ENCODE data around the gene MAP3K15. TPM values are rescaled to one million over a fixed set of nuclear protein-coding genes. Genes with fewer than 3 reads are reported as not detected.

MAP3K15 gene
- total and polyA plus RNA-seq, 10 donors = 0.86 to 11.3 (median 7.1) TPM

DNA sequence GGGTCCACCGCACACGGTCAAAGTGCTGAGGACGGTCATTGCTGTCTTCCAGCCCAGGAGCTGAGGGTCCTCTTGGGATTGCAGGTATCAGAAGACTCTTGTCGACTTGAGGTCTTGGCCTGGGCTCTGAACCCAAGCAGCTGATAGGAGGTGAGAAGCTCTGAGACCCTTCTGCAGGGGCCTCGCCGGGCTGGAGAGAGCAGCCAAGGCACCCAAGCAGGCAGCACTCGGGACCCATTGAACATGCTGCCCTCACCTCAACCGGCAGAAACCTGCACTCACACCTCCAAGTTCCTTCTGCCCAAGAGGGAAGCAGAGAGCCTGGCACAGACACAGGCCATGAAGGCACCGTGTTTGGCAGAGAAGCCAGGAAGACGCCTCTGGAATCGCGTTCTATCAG, 137.5 kb downstream of the MAP3K15 start:
- intact Hi-C loops (cut with DNase I; ENCODE audit: low total_unique reads) = loop anchor here (10.0 kb wide), 1 partner anchor 147 kb away; no protein-coding TSS in a partner anchor
- H3K4me3 ChIP-seq = no peak overlapping the region
- WGBS, 5 donors = 77 to 100% (median 94%) methylated on average over 2 to 12 of the region's 12 CpGs
- H3K9me3 ChIP-seq = peaks cover 0 to 3% (median 0%) of the 10 kb centered on the region in 8 donors
- peaks cover 0 to 6% (median 0%) of the 10 kb centered on the region in 7 donors for H3K27me3 ChIP-seq (replicated peaks in 1 of 7)
- peaks cover 0 to 9% (median under 1%) of the 10 kb centered on the region in 6 donors for H3K4me1 ChIP-seq
- DNase-seq = peak; percentile 58
- H3K36me3 ChIP-seq = no peaks in the 10 kb centered on the region
- H3K27ac ChIP-seq = no peak overlapping the region
- no peak for TF ChIP-seq POLR2A (IDR thresholded peaks at IDR 0.05)
- TF ChIP-seq, protein P1, sequence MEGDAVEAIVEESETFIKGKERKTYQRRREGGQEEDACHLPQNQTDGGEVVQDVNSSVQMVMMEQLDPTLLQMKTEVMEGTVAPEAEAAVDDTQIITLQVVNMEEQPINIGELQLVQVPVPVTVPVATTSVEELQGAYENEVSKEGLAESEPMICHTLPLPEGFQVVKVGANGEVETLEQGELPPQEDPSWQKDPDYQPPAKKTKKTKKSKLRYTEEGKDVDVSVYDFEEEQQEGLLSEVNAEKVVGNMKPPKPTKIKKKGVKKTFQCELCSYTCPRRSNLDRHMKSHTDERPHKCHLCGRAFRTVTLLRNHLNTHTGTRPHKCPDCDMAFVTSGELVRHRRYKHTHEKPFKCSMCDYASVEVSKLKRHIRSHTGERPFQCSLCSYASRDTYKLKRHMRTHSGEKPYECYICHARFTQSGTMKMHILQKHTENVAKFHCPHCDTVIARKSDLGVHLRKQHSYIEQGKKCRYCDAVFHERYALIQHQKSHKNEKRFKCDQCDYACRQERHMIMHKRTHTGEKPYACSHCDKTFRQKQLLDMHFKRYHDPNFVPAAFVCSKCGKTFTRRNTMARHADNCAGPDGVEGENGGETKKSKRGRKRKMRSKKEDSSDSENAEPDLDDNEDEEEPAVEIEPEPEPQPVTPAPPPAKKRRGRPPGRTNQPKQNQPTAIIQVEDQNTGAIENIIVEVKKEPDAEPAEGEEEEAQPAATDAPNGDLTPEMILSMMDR (IDR thresholded peaks at IDR 0.05 in 8 of 11, conservative IDR thresholded peaks at IDR 0.05 in 3 of 11) = no peak
- no peak for TF ChIP-seq POLR2AphosphoS5 (IDR thresholded peaks at IDR 0.05)

DNA sequence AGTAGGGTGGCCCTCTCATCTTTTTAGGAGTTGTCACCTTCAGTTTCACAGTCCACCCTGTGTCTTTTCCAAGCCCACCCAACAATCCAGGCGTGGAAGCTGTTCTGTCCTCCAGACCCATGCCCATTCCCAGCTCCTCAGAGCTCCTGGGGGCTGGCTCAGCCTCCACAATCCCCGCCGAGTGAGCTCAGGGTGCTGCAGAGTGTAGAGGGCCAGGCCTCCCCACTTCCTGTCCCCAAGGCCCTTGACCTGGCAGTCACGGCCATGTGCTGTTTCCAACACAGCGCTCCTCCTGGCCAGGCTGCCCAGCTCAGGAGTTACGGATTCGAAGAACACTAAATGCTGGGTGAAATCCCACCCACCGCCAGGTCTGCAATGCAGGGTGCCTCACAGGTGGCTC, 139.8 kb downstream of the MAP3K15 start:
- Histone ChIP-seq H3K4me3 (no peak overlapping the region), H3K9me3 (peaks cover 0 to 3% (median 0%) of the 10 kb centered on the region in 8 donors), H3K27me3 (replicated peaks in 1 of 7) (no peaks in the 10 kb centered on the region), H3K27ac (no peak overlapping the region), H3K4me1 (peaks cover 0 to 14% (median 2%) of the 10 kb centered on the region in 6 donors), H3K36me3 (no peaks in the 10 kb centered on the region)
- 66 to 88% (median 74%) methylated on average over 3 to 8 of the region's 8 CpGs for WGBS, 5 donors
- TF ChIP-seq POLR2A (IDR thresholded peaks at IDR 0.05) (no peak), POLR2AphosphoS5 (IDR thresholded peaks at IDR 0.05) (peak in 1 of 3 donors; percentile 12)
- TF ChIP-seq, protein P1 (IDR thresholded peaks at IDR 0.05 in 8 of 11, conservative IDR thresholded peaks at IDR 0.05 in 3 of 11) = no peak
- peak; percentile 75 for DNase-seq
- intact Hi-C loops (cut with DNase I; ENCODE audit: low total_unique reads) = loop anchor here (10.0 kb wide), 1 partner anchor 149 kb away; no protein-coding TSS in a partner anchor

DNA sequence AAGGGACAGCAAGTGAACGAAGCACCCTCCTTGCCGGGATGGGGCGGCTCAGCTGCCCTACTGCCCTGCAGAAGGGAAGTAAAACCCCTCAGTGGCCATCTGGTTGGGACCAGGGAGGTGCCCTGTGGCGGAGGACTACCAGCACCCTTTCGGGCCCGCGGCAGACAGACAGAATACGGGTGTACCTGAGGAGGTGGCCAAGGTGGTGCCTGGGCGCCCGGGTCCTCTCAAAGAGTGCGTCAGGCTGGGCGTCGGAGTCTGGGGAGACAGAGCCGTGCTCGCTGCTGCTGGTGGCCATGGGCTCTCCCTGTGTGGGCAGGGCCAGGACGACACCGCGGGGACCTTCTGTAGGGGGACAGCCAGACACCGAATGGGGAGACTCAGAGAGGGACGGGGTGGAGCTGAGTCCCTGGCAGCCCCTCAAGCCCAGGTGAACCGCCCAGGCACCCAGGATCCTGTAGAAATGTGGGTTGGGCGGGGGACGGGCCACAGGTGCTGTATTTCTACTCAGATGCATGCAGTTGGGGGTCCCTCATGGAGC, 141.9 kb downstream of the MAP3K15 start:
- TF ChIP-seq POLR2A (IDR thresholded peaks at IDR 0.05) (no peak), POLR2AphosphoS5 (IDR thresholded peaks at IDR 0.05) (no peak)
- TF ChIP-seq, protein P1 (IDR thresholded peaks at IDR 0.05 in 8 of 11, conservative IDR thresholded peaks at IDR 0.05 in 3 of 11) = no peak
- Histone ChIP-seq H3K9me3 (peaks cover 0 to 3% (median 0%) of the 10 kb centered on the region in 8 donors), H3K36me3 (no peaks in the 10 kb centered on the region), H3K27ac (peak overlapping the region in 5 of 8 donors; percentile 43 to 69 (median 63)), H3K4me1 (peaks cover 0 to 14% (median 2%) of the 10 kb centered on the region in 6 donors), H3K4me3 (peak overlapping the region in 3 of 8 donors; percentile 34 to 68 (median 39)), H3K27me3 (replicated peaks in 1 of 7) (no peaks in the 10 kb centered on the region)
- intact Hi-C loops (cut with DNase I; ENCODE audit: low total_unique reads) = loop anchor here (10.0 kb wide), 1 partner anchor 151 kb away; no protein-coding TSS in a partner anchor
- DNase-seq = peak; percentile 77
- WGBS, 5 donors = 48 to 54% (median 52%) methylated on average over 7 to 23 of the region's 23 CpGs

DNA sequence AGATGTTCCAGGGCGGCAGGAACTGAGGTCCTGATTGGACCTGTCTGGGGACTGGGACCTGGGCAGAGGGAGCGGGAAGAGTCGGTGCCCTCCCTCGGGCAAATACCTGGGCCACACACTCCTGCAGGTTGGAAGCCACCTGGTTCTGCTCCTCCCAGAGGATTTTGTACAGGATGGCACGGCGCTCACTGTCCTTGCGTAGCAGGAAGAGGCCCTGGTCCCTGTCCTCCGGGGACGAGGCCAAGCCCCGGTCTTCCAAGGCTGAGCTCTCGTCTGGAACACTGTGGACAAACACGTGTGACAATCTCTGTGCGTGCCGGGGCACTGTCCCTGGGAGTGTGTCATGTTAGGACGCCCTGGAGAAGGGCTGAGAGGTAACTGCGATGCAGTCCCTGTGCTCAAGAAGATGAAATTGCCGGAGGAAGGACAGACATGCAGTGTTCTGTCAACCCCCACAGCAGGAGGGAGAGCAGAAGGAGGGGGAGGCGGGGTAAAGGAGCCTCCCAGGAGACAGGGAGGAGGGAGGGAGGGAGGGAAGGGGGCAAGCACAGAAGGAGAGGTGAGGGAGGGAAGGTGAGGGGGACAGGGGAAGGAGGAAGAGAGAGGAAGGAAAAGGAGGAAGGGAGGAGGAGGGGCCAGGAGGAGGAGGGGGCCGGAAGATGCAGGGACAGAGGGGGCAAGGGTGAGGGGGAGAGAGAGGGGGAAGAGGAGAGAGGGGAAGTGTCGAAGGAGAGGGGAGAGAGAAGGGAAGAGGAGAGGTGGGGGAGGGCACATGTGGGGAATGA, 142.6 kb downstream of the MAP3K15 start:
- 0 to 28% (median 2%) methylated on average over 15 to 20 of the region's 20 CpGs for WGBS, 5 donors
- H3K27me3 ChIP-seq (replicated peaks in 1 of 7) = no peaks in the 10 kb centered on the region
- peak overlapping the region in 6 of 8 donors; percentile 22 to 69 (median 62) for H3K27ac ChIP-seq
- H3K9me3 ChIP-seq = no peaks in the 10 kb centered on the region
- intact Hi-C loops (cut with DNase I; ENCODE audit: low total_unique reads) = loop anchor here (10.0 kb wide), 1 partner anchor 152 kb away; no protein-coding TSS in a partner anchor
- H3K4me1 ChIP-seq = peaks cover 0 to 14% (median 2%) of the 10 kb centered on the region in 6 donors
- TF ChIP-seq POLR2A (IDR thresholded peaks at IDR 0.05) (no peak), POLR2AphosphoS5 (IDR thresholded peaks at IDR 0.05) (peak; percentile 33 to 65 (median 41))
- TF ChIP-seq, protein P1 (IDR thresholded peaks at IDR 0.05 in 8 of 11, conservative IDR thresholded peaks at IDR 0.05 in 3 of 11) = no peak
- DNase-seq = peak; percentile 83
- H3K36me3 ChIP-seq = no peaks in the 10 kb centered on the region
- peak overlapping the region; percentile 13 to 68 (median 32) for H3K4me3 ChIP-seq

Measured in spleen (tissue), 11 donors.